Thyroid gland (tissue), 4 donors: ENCODE data around the gene SLC5A11.

Experiments
- POLR2A ChIP-seq, 2 donors: fragments of 450-650 bp; IDR thresholded peaks; one replicate each; pipeline ENCODE4 v1.6.1; 2017; ENCODE audit warnings: antibody characterized with exemption in 2 of 2, mild to moderate bottlenecking in 2 of 2, moderate library complexity in 1 of 2
- TF ChIP-seq, protein P1 (sequence below), 6 experiments: fragments of 200-600 bp in 3 of 6; fragments of 450-650 bp in 3 of 6; sonication (generic) in 3 of 6; IDR thresholded peaks; one replicate each; pipeline ENCODE4 v1.5.1; 2016 to 2019; ENCODE audit warnings: antibody characterized with exemption in 6 of 6, mild to moderate bottlenecking in 2 of 6, inconsistent platforms in 1 of 6, moderate library complexity in 1 of 6

DNA sequence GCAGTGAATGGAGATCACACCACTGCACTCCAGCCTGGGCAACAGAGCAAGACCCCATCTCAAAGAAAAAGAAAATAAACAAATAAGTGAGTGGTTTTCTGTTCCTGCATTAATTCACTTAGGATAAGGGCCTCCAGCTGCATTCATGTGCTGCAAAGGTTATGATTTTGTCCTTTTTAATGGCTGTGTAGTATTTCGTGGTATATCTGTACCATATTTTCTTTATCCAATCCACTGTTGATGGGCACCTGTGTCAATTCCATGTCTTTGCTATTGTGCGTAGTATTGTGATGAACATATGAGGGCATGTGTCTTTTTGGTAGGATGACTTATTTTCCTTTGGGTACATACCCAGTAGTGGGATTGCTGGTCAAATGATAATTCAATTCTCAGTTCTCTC, 33.9 kb downstream of the SLC5A11 start:
- TF ChIP-seq, protein P1, sequence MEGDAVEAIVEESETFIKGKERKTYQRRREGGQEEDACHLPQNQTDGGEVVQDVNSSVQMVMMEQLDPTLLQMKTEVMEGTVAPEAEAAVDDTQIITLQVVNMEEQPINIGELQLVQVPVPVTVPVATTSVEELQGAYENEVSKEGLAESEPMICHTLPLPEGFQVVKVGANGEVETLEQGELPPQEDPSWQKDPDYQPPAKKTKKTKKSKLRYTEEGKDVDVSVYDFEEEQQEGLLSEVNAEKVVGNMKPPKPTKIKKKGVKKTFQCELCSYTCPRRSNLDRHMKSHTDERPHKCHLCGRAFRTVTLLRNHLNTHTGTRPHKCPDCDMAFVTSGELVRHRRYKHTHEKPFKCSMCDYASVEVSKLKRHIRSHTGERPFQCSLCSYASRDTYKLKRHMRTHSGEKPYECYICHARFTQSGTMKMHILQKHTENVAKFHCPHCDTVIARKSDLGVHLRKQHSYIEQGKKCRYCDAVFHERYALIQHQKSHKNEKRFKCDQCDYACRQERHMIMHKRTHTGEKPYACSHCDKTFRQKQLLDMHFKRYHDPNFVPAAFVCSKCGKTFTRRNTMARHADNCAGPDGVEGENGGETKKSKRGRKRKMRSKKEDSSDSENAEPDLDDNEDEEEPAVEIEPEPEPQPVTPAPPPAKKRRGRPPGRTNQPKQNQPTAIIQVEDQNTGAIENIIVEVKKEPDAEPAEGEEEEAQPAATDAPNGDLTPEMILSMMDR (IDR thresholded peaks at IDR 0.05) = no peak
- no peak for TF ChIP-seq POLR2A (IDR thresholded peaks at IDR 0.05)
